ENCODE data around the gene NCKAP1.
A peak's percentile ranks its signal among the peaks of the same experiment; 100 is the strongest.
"Not testable (repeated sequence)": the region's sequence is repeated elsewhere in the genome, so short reads cannot be mapped to it uniquely, and the experiment has no call there.

NCKAP1 gene

GRCh38 chr2:183037553-183038340, 510 bp downstream of the NCKAP1 start:
- peak; percentile 7 to 21 for DNase-seq (ENCODE audit: low read depth in 2 of 2)

GRCh38 chr2:183037074-183037552, 1.1 kb downstream of the NCKAP1 start:
- no peak for DNase-seq (ENCODE audit: low read depth in 2 of 2)

DNA sequence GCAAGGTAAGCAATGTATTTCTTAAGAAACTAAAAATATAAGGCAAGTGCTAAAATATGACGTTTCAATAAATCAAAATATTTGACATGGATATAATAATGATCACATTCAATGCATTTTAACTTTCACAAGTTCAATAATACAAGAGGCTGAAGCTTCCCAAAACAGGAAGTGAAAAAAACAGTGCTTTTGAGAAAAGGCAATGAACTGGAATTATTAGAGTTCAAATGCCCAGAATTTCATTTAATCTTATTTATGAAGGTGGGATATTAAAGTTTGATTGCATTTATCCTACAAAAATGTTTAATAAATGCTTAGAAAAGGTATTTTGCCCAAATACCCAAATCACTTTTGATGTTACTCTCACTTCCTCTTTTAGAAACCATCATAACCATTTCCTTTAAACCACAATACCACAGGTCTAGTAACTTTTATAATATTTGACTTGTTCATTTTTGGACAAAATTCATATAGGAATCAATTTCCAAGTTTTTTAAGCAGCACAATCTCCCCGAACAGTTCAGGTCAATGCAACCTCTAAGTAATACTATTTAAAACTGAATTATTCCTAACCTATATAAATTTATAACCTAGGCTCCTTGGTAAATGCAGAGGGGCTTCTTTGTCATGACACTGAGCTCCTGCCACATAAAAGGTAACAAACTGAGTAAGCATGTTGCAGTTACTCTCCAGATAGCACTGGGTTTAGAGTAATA, 2.1 kb downstream of the NCKAP1 start:
- DNase-seq (ENCODE audit: low read depth in 2 of 2), result no peak

GRCh38 chr2:183035298-183035953, 2.8 kb downstream of the NCKAP1 start:
- DNase-seq (ENCODE audit: low read depth in 2 of 2), result no peak

DNA sequence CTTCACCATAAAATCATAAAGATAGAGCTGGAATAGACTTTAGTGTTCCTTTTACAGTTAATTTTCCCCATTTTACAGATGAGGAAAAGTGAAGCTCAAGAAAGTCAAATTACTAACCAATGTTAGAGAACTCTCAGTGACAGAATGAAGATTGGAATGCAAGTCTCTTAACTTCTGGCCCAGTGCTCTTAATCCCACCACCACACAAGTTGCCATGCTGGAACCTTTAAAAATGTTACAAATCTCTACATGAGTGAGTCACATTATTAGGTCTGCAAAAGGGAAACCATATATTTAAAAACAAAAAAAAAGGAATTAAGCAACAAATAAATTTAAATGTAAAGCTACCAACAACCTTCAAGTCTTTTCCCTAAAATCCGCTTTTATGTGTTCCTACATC, 3.5 kb downstream of the NCKAP1 start:
- no peak for DNase-seq (ENCODE audit: low read depth in 2 of 2)

GRCh38 chr2:183033951-183034350, 4.3 kb downstream of the NCKAP1 start:
- no peak for DNase-seq (ENCODE audit: low read depth in 2 of 2)

DNA sequence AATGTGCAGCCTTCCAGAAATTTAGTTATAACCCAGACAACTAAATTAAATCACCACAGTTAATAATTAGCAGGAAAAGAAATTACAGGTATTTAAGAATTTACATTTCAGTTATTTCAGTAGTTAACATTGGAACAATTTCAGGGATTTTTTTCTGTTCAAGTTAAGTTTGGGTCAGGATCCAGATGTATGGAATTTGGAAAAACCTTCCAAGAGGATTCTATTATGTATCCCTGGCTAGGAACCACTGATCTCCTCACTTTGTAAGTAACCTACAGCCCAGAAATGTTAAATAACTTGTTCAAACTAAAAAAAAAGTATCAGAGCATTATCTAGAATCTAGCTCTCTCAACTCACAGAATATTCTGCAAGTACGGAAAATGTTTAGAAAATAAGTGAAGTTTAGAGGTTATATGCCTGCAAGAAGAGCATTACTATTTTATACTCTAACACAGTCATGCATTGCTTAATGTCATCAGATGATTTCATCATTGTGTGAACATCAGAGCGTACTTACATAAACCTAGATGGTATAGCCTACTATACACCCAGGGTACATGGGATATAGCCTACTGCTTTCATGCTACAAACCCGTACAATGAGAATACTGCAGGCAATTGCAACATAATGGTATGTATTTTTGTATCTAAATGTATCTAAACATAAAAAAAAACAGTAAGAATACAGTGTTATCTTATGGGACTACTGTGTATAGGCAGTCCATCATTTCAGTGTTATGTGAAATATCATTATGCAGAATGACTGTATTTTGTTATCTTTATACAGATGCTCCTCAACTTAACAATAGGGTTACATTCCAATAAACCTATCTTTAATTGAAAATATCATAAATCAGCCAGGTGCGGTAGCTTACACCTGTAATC, 6.1 kb downstream of the NCKAP1 start:
- no peak for DNase-seq (ENCODE audit: low read depth in 2 of 2)

DNA sequence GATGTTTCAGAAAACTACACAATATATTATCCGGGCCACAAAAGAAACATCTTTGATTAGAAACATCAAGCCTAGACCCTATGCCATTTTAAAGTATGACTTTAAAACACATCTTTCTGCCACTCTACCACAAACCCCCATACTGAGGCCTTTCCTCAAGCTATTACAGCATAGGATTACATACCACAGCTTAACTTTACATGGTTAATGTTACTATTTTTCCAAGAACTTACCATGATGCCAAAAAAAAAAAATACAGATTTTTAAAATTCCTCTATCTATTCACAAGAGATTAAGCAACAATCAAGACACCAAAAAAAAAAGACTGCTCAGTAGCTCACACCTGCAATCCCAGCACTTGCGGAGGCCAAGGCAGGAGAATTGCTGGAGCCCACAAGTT, 9.0 kb downstream of the NCKAP1 start:
- DNase-seq (ENCODE audit: low read depth in 2 of 2), result no peak

DNA sequence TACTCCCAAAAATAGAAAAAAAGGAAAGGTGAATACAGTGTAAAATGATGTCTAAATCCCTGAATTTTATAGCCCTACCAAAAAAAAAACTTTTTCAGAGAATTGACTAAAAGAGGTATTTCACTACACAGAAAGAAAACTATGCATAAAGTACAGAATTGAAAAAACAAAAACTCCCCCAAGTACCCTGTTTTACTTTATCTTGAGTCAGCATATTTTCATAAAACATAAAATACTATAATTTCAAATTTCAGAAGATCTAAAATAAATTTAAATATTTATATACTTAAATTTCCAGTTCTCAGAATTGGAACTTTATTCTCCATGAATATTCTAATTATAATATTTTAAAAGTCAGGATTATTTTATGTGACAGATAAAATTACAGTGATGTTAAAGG, 10.1 kb downstream of the NCKAP1 start:
- DNase-seq (ENCODE audit: low read depth in 2 of 2), result no peak

GRCh38 chr2:183027443-183027842, 10.8 kb downstream of the NCKAP1 start:
- no peak for DNase-seq (ENCODE audit: low read depth in 2 of 2)

GRCh38 chr2:183026424-183026823, 11.8 kb downstream of the NCKAP1 start:
- no peak for DNase-seq (ENCODE audit: low read depth in 2 of 2)

GRCh38 chr2:183025993-183026392, 12.3 kb downstream of the NCKAP1 start:
- DNase-seq (ENCODE audit: low read depth in 2 of 2), result no peak

DNA sequence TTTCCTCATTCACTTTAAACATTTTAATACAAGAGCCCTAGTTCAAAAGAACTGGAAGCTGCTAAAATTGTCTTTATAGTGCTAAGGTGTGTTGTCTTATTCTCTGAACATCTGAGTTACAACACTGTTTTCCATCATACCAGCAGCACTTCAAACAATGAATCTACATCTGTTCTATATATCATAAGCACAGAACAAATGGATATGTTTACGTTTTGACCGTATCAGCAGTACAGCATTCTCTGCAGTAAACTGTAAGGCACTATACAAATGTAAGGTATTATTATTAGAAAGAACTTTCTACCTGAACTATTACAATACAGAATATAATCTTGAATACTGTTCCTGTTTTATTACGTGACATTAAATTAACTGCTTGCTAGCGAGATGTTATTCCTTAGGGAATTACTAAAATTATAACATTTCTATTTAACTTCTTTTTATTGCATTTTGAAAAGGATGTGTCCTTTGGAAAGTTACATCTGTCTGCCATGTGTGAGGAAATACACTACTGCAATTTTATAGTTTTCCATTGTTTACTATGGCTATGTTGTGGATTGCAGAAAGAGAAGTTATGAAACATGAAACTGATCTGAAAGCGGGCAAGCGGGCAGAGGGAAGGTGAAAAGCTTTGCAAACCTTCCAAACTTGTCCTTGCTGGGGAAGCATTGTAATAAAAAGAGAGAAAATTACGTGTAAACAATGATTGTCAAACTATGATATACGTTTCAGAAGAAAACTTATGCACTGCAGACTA, 13.7 kb downstream of the NCKAP1 start:
- no peak for DNase-seq (ENCODE audit: low read depth in 2 of 2)

DNA sequence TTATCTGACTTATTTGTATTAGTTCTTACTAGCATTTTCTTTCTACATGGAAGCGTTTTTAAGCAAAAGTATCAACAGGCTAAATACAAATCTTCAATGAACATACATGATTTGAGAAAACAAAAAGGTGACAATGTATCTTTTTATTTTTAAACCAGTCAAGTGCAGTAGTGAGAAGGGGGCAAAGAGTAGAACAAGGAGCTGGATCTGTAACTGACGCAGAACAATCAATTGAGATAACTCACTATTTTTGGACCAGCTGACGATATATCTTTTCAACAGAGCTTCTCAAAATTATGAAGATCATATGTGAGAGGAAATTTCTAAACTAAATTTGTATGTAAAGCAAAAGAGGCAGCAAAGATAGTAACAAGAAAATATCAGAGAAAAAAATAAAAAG, 15.5 kb downstream of the NCKAP1 start:
- DNase-seq (ENCODE audit: low read depth in 2 of 2), result no peak

DNA sequence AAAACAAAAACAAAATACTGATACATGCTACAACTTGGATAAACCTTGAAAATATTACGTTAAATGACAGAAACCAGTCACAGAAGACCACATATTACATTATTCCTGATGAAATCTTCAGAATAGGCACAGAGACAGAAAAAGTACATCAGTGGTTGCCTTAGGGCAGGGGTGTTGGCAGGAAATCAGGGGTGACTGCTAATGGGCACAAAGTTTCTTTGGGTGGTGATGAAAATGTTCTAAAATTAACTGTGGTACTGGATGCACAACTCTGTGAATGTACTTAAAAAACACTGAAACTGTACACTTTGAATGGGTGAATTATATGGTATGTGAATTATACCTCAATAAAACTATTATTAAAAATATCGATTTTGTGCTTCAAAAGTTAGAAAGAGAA, 16.6 kb downstream of the NCKAP1 start:
- no peak for DNase-seq (ENCODE audit: low read depth in 2 of 2)

- no peak for DNase-seq (ENCODE audit: low read depth in 2 of 2)
Observed at GRCh38 chr2:183019718-183020442, 18.4 kb downstream of the NCKAP1 start.

DNA sequence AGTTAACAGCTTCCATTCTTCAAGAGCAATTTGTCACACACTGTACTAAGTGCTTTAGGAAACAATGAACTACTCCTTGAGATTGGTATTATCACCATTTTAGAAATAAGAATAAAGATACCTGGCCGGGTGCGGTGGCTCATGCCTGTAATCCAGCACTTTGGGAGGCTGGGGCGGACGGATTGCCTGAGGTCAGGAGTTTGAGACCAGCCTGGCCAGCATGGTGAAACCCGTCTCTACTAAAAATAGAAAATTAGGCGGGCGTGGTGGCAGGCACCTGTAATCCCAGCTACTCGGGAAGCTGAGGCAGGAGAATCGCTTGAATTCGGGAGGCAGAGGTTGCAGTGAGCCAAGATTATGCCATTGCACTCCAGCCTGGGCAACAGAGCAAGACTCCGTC, 20.4 kb downstream of the NCKAP1 start:
- not testable (repeated sequence) for DNase-seq (ENCODE audit: low read depth in 2 of 2)

- no peak for DNase-seq (ENCODE audit: low read depth in 2 of 2)
Observed at GRCh38 chr2:183014005-183014404, 24.3 kb downstream of the NCKAP1 start.

DNA sequence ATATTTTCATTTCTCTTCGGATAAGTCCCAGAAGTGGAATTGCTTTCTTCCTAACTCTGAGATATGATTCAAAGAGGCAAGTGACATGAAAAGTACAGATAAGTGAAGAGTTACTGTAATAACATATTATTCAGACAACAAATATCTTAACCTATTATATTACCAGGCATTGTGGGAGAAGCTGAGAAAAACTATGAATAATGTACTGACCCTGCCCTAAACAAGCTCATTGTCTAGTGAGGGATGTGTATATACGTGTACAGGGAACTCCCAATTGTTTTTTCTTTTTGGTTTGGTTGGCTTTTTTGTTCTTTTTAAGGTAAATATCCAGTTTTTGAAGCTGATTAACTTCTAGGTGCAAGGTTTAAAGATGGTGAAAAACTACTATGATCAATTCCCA, 26.5 kb downstream of the NCKAP1 start:
- DNase-seq (ENCODE audit: low read depth in 2 of 2), result no peak

- DNase-seq (ENCODE audit: low read depth in 2 of 2), result no peak
Observed at GRCh38 chr2:183010112-183010511, 28.1 kb downstream of the NCKAP1 start.
